Neural crest cell (in vitro differentiated cells): ENCODE data around the gene ABCB6. TPM values are rescaled to one million over a fixed set of nuclear protein-coding genes. Genes with fewer than 3 reads are reported as not detected.
A peak's percentile ranks its signal among the peaks of the same experiment; 100 is the strongest.
"Not testable (repeated sequence)": the region's sequence is repeated elsewhere in the genome, so short reads cannot be mapped to it uniquely, and the experiment has no call there.

Experiments used
- DNase-seq: peaks from one replicate; pipeline ENCODE4 v3.0.0; 2021; ENCODE audit warnings: low read depth, mixed read lengths, low spot score
- H3K27ac Mint-ChIP-seq: one replicate; pipeline ENCODE4 v1.8.0; 2021; ENCODE audit warnings: mild to moderate bottlenecking, mixed read lengths; ENCODE audit not compliant: unreplicated experiment
- H3K27me3 Mint-ChIP-seq: 2 replicates; pipeline ENCODE4 v1.8.0; 2021; ENCODE audit warnings: low read depth, mild to moderate bottlenecking, mixed read lengths
- H3K36me3 Mint-ChIP-seq: 2 replicates; pipeline ENCODE4 v1.8.0; 2021; ENCODE audit warnings: low read depth, mild to moderate bottlenecking, mixed read lengths
- H3K4me1 Mint-ChIP-seq: 2 replicates; pipeline ENCODE4 v1.8.0; 2021; ENCODE audit warnings: mixed read lengths
- H3K4me3 Mint-ChIP-seq: one replicate; pipeline ENCODE4 v1.8.0; 2021; ENCODE audit warnings: mild to moderate bottlenecking, mixed read lengths
- H3K9me3 Mint-ChIP-seq: 2 replicates; pipeline ENCODE4 v1.8.0; 2021; ENCODE audit warnings: mixed read lengths
- long read RNA-seq: library from polyadenylated mRNA; unstranded; transcript quantifications from one replicate; pipeline ENCODE4 v2.0.0, GENCODE V29; 2020
- total RNA-seq: library from RNA; stranded (reverse); gene quantifications from 2 replicates; pipeline ENCODE4 v1.2.1, GENCODE V29; 2021
- TF ChIP-seq, protein P1 (sequence below): fragments of 200-600 bp; sonication (generic); conservative IDR thresholded peaks from 2 replicates; pipeline ENCODE4 v1.5.0; 2021; ENCODE audit warnings: antibody characterized with exemption, mild to moderate bottlenecking

Gene ABCB6
- 35.9 and 39.1 TPM in 2 replicates for total RNA-seq
- long read RNA-seq, transcript ABCB6-201 (19 exons, 3,045 nt) = major isoform, 19 of 30 reads
- long read RNA-seq, partial matches to known transcripts = 4 of 30 reads
- long read RNA-seq, other reads (novel, unspliced or antisense) = 7 of 30 reads

DNA sequence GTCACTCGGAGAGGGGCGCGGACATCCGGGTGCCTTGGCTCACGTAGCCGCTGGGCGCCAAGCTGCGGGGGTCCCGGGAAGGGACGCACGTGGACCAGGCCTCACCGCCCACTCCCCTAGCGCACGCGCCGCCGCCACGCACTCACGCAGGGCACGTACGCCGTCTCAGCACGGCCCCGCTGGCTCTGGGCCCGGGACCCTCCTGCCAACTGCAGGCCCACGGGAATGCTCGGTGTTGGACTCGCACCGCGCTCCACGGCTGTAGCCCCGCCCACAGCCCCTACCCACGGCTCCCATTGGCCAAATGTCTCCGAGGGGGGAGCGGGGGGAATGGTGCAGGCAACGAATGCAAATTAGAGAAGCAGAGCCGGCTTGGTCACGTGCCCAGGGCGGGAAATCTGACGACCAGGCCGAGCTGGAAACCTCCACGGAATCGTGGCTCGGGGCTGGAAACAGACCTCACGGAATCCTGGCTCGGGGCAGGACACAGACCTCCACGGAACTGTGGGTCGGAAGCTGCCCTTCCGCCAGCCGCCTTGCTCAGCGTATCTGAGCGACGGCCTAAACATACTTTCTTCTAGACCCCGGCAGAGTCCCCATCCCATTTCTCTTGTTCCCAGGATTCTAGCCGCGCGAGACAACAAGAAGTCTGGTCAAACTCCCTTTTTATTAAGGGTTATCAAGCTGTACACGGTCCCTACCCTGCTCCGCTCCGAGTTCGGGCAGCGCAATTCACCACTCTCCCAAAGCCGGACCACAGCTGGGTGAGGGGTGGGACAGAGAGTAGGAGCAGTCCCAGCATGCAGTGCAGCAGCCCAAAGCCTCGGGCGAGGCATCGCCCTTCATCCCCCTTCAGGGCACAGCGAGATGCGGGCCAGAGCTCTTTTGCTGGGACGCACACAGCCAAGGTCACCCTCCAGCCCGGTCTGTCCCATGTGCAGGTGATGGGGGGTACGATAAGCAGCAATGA, at the start of gene ABCB6:
Gene ABCB6 (minus strand): TSS at position 227 of the 970 bp plus-strand sequence. CDS start 285 bp downstream, outside the sequence.
- TF ChIP-seq, protein P1, sequence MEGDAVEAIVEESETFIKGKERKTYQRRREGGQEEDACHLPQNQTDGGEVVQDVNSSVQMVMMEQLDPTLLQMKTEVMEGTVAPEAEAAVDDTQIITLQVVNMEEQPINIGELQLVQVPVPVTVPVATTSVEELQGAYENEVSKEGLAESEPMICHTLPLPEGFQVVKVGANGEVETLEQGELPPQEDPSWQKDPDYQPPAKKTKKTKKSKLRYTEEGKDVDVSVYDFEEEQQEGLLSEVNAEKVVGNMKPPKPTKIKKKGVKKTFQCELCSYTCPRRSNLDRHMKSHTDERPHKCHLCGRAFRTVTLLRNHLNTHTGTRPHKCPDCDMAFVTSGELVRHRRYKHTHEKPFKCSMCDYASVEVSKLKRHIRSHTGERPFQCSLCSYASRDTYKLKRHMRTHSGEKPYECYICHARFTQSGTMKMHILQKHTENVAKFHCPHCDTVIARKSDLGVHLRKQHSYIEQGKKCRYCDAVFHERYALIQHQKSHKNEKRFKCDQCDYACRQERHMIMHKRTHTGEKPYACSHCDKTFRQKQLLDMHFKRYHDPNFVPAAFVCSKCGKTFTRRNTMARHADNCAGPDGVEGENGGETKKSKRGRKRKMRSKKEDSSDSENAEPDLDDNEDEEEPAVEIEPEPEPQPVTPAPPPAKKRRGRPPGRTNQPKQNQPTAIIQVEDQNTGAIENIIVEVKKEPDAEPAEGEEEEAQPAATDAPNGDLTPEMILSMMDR = no peak
- H3K27me3 Mint-ChIP-seq = no peaks in the 10 kb centered on the region
- H3K9me3 Mint-ChIP-seq = no peaks in the 10 kb centered on the region
- peak; percentile 92 for DNase-seq
- H3K4me1 Mint-ChIP-seq = peaks cover 19% of the 10 kb centered on the region
- H3K36me3 Mint-ChIP-seq = peaks cover 5% of the 10 kb centered on the region
- peak within 1 kb of the TSS; percentile 97 for H3K27ac Mint-ChIP-seq
- H3K4me3 Mint-ChIP-seq = peak within 1 kb of the TSS; percentile 97

DNA sequence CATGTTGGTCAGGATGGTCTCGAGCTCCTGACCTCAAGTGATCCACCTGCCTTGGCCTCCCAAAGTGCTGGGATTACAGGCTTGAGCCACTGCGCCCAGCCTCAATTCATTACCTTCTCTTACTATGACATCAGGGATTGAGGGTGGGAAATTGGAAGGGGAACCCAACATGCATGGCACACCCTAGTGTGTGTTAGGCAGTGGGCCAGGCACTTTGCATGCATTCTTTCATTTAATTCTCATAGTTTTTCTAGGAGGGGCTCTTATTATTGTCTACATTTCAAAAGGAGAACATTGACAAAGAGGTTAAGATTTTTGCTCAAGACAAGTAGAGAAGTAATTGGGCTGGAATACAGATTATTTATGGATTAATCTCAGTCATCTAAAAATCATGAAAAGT, 49.5 kb upstream of the ABCB6 start:
- no peak for DNase-seq
- TF ChIP-seq, protein P1 = no peak
- H3K4me1 Mint-ChIP-seq = no peaks in the 10 kb centered on the region
- H3K36me3 Mint-ChIP-seq = no peaks in the 10 kb centered on the region
- no peak overlapping the region for H3K4me3 Mint-ChIP-seq
- H3K27ac Mint-ChIP-seq = no peak overlapping the region
- H3K9me3 Mint-ChIP-seq = no peaks in the 10 kb centered on the region
- peaks cover 64% of the 10 kb centered on the region for H3K27me3 Mint-ChIP-seq

DNA sequence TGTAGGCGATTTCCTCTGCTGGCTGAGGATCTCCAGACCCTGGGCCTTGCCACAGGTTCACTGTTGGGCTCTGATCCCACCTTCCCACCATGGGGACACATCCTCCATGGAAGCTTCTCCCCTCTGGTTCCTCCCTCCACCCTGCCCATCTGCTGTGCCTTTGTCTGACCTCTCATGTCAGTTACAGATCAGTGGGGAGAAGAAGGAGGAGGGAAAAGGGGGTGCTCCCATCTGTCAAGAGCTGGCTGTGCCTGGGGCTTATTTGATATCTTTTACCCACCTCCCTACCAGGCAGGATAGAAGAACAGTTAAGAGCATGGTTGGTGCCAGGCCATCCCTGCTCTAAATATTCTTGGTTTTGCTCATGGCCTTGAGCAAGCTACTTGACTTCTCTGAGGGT, 48.1 kb upstream of the ABCB6 start:
- no peaks in the 10 kb centered on the region for H3K4me1 Mint-ChIP-seq
- H3K36me3 Mint-ChIP-seq = no peaks in the 10 kb centered on the region
- H3K27ac Mint-ChIP-seq = no peak overlapping the region
- peaks cover 68% of the 10 kb centered on the region for H3K27me3 Mint-ChIP-seq
- no peaks in the 10 kb centered on the region for H3K9me3 Mint-ChIP-seq
- TF ChIP-seq, protein P1 = no peak
- DNase-seq = no peak
- H3K4me3 Mint-ChIP-seq = no peak overlapping the region

- no peak overlapping the region for H3K4me3 Mint-ChIP-seq
- no peaks in the 10 kb centered on the region for H3K36me3 Mint-ChIP-seq
- H3K27me3 Mint-ChIP-seq = peaks cover 70% of the 10 kb centered on the region
- H3K4me1 Mint-ChIP-seq = no peaks in the 10 kb centered on the region
- H3K9me3 Mint-ChIP-seq = no peaks in the 10 kb centered on the region
- DNase-seq = no peak
- TF ChIP-seq, protein P1 = no peak
- no peak overlapping the region for H3K27ac Mint-ChIP-seq
Observed at GRCh38 chr2:219266232-219266631, 47.5 kb upstream of the ABCB6 start.

DNA sequence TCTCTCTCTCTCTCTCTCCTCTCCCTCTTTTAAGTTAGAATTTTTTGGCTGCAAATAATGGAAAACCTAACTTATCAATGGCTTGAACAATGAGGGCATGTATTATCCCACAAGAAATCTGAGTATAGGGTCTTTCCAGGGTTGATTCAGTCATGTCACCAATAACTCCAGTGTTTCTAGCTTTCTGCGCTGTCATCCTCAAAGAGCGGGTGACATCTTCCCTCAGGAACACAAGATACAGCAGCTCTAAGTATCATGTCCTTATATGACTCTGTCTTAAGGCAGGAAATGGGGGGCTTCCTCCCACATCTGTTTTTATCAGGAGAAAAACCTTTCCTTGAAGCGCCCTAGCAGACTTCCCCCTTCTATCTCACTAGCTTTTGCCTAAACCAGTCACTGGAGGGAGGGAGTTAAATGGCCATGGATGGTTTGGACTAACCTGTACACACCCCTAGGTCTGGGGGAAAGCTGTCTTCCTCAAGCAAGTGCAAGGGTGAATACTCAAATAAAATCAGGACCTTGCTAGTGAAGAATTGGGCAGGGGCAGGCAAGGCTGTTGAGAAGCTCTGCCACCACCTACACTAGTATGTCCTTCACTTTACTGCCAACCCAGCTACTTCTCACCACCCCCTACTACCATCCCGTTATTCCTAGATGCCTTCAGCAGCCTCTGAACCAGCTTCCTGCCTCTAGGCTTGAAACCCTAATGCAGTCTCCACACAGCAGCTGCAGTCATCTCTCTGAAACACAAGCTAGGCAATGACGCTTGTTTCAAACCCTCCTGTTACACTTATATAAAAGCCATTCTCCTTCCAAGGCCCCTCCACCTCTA, 42.5 kb upstream of the ABCB6 start:
- no peaks in the 10 kb centered on the region for H3K36me3 Mint-ChIP-seq
- no peak for DNase-seq
- no peaks in the 10 kb centered on the region for H3K9me3 Mint-ChIP-seq
- TF ChIP-seq, protein P1 = no peak
- H3K4me1 Mint-ChIP-seq = no peaks in the 10 kb centered on the region
- peaks cover 81% of the 10 kb centered on the region for H3K27me3 Mint-ChIP-seq
- H3K27ac Mint-ChIP-seq = no peak overlapping the region
- no peak overlapping the region for H3K4me3 Mint-ChIP-seq

GRCh38 chr2:219258942-219259341, 40.2 kb upstream of the ABCB6 start:
- H3K36me3 Mint-ChIP-seq, DNase-seq, H3K4me3 Mint-ChIP-seq, H3K27ac Mint-ChIP-seq, H3K9me3 Mint-ChIP-seq, H3K4me1 Mint-ChIP-seq: not testable (repeated sequence)
- peaks cover 92% of the 10 kb centered on the region for H3K27me3 Mint-ChIP-seq
